Glutamatergic neuron (in vitro differentiated cells): ENCODE data around the gene ZNF554. TPM values are rescaled to one million over a fixed set of nuclear protein-coding genes. Genes with fewer than 3 reads are reported as not detected.

Experiments used
- DNase-seq: peaks from one replicate; pipeline ENCODE4 v3.0.0; 2022
- H3K27ac Mint-ChIP-seq: one replicate; pipeline ENCODE4 v1.8.0; 2020; ENCODE audit warnings: mild to moderate bottlenecking, mixed read lengths, inconsistent platforms; ENCODE audit not compliant: unreplicated experiment
- H3K27me3 Mint-ChIP-seq: one replicate; pipeline ENCODE4 v1.8.0; 2020; ENCODE audit warnings: mild to moderate bottlenecking, moderate library complexity, mixed read lengths, inconsistent platforms; ENCODE audit not compliant: unreplicated experiment
- H3K36me3 Mint-ChIP-seq: one replicate; pipeline ENCODE4 v1.8.0; 2020; ENCODE audit warnings: mild to moderate bottlenecking, mixed read lengths, inconsistent platforms; ENCODE audit not compliant: unreplicated experiment
- H3K4me1 Mint-ChIP-seq: one replicate; pipeline ENCODE4 v1.8.0; 2020; ENCODE audit warnings: mild to moderate bottlenecking, low read depth, mixed read lengths, inconsistent platforms; ENCODE audit not compliant: unreplicated experiment
- H3K4me3 Mint-ChIP-seq: one replicate; pipeline ENCODE4 v1.8.0; 2020; ENCODE audit warnings: mild to moderate bottlenecking, mixed read lengths, inconsistent platforms; ENCODE audit not compliant: unreplicated experiment
- H3K9me3 Mint-ChIP-seq: one replicate; pipeline ENCODE4 v1.8.0; 2020; ENCODE audit warnings: mild to moderate bottlenecking, moderate library complexity, mixed read lengths, inconsistent platforms; ENCODE audit not compliant: unreplicated experiment
- CTCF ChIP-seq: fragments of 200-600 bp; sonication (generic); IDR thresholded peaks from one replicate; pipeline ENCODE4 v1.5.0; 2021; ENCODE audit not compliant: partially characterized antibody, unreplicated experiment
- total RNA-seq: library from RNA; stranded (reverse); fragmentation: NEBNext Ultra II Directional; extraction: Animal tissue kit (Norgen Biotek cat#: 25700); gene quantifications from one replicate; pipeline ENCODE4 v1.2.1, GENCODE V29; 2021; ENCODE audit not compliant: unreplicated experiment

Gene ZNF554
- total RNA-seq, 1 donor from 2014 or later = 5.8 TPM

GRCh38 chr19:2807379-2808128, 12.1 kb upstream of the ZNF554 start:
- Mint-ChIP-seq H3K27me3 (no peaks in the 10 kb centered on the region), H3K27ac (no peak overlapping the region), H3K4me3 (no peak overlapping the region), H3K4me1 (no peaks in the 10 kb centered on the region), H3K9me3 (no peaks in the 10 kb centered on the region), H3K36me3 (peaks cover 8% of the 10 kb centered on the region)
- no peak for TF ChIP-seq CTCF
- DNase-seq = no peak

GRCh38 chr19:2808129-2808941, 11.3 kb upstream of the ZNF554 start:
- no peaks in the 10 kb centered on the region for H3K27me3 Mint-ChIP-seq
- H3K9me3 Mint-ChIP-seq = no peaks in the 10 kb centered on the region
- no peak for TF ChIP-seq CTCF
- DNase-seq = no peak
- peaks cover 5% of the 10 kb centered on the region for H3K36me3 Mint-ChIP-seq
- no peaks in the 10 kb centered on the region for H3K4me1 Mint-ChIP-seq
- H3K27ac Mint-ChIP-seq = no peak overlapping the region
- H3K4me3 Mint-ChIP-seq = no peak overlapping the region

- Mint-ChIP-seq H3K27me3 (no peaks in the 10 kb centered on the region), H3K4me1 (no peaks in the 10 kb centered on the region), H3K9me3 (no peaks in the 10 kb centered on the region), H3K4me3 (no peak overlapping the region), H3K36me3 (peaks cover 5% of the 10 kb centered on the region), H3K27ac (no peak overlapping the region)
- no peak for TF ChIP-seq CTCF
- DNase-seq = no peak
Measured at GRCh38 chr19:2809387-2810140, 10.1 kb upstream of the ZNF554 start.

- no peak overlapping the region for H3K4me3 Mint-ChIP-seq
- DNase-seq = no peak
- TF ChIP-seq CTCF = no peak
- no peaks in the 10 kb centered on the region for H3K9me3 Mint-ChIP-seq
- H3K36me3 Mint-ChIP-seq = peaks cover 5% of the 10 kb centered on the region
- no peaks in the 10 kb centered on the region for H3K4me1 Mint-ChIP-seq
- no peaks in the 10 kb centered on the region for H3K27me3 Mint-ChIP-seq
- H3K27ac Mint-ChIP-seq = no peak overlapping the region
Measured at GRCh38 chr19:2810141-2811091, 9.3 kb upstream of the ZNF554 start.
